NCI-H526 (cell line): Measurements from ENCODE around the gene TMEM117.

Source experiments
- DNase-seq, 2 experiments: peaks; one replicate each; lab custom pipeline; 2025; lab: John Stamatoyannopoulos, UW

The TMEM117 gene

DNA sequence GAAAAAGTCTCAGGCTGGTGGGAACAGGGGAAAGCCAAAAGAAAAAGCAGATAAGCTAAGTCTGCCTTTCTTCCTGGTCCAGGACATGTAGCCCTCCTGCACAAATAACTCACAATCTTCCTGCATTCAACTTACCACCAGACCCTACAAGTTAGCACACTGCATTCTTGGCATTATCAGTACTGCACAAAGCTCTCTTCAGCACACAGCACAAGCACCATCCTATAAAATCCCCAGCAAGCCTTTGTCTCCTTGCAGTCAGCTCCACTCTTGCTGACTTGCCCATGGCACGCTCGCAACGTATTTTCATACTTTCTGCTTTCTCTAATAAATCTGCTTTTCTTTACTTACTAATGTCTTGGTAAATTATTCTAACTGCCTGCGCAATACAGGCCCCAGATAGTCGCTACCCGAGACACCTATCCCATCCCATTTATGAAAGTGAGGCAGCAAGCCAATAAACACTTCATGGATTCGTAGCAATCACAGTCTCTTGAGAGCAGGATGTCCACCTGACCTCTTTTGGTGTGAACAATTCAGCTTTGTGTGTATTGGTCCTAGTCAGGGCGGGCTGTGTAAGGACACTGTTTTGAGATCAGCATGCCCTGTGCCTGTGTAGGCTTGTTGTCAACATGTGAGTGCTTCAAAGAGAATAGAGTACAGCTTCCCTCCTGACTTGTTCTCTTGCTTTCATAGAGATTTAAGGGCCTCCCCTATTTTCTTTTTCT, 49.0 kb downstream of the TMEM117 start:
- DNase-seq, result no peak

DNA sequence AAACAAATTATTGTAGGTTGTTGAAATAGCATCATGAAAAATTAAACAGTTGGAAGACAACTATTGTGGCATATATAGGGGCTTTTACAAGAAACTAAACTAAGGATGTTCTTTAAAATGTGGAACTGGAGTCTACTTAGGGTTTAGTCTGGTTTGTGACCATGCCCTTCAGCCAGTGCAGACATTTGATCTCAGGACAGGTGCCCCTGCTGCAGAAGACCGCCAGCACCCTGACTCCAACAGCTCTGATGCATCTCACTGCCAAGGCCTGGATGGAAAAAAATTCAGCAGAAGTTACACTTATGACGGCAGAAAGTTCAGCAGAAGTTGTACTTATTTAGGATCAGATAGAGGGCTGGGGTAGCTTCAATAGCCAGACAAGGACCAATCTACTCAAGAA, 51.5 kb downstream of the TMEM117 start:
- DNase-seq, result no peak

DNA sequence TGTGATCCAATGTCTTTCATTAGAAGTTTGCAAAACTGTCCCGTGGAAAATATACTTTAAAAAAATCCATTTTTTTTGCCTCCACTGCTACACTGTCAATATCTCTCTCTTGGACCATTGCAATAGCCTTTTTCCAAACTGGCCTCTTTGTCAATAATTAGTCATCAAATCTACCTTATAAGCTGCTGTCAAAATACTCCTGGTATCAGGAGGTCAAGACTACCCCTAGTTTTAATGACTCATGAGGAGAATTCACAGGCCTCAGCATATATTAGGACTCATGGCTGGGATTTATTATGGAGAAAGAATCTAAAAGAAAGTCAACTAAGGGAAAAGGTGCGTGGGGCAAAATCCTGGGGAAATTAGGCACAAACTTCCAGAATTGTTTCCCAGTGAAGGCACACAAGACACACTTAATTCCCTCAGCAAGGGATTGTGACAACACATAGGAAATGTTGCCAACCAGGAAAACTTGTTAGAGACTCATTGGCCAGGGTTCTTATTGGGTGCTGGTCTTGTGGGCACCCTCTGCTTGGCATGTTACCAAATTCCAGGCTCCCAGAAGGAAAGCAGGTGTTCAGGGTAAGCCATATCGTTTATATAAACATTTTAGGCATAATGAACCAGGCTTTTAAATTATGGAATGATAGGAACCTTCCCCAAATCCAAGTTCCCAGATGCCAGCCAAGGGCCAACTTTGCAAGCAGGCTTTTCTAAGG, 56.1 kb downstream of the TMEM117 start:
- DNase-seq, result no peak

DNA sequence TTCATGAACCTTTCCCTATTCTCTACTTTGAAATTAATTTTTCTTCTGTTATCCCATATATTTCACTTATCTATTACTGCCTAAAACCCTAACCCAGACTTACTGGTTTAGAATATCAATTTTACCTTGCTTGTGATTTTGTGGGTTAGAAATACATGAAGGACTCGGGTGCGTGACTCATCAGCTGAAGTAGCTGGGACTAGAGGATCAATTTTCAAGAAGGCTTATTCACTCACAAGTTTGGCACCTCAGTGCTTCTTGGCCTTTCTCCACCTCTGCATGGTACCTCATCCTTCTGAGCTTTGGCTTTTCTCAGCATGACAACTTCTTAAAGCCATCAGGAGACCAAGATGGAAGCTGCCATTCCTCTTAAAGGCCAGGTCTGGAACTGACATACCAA, 57.8 kb downstream of the TMEM117 start:
- no peak for DNase-seq

DNA sequence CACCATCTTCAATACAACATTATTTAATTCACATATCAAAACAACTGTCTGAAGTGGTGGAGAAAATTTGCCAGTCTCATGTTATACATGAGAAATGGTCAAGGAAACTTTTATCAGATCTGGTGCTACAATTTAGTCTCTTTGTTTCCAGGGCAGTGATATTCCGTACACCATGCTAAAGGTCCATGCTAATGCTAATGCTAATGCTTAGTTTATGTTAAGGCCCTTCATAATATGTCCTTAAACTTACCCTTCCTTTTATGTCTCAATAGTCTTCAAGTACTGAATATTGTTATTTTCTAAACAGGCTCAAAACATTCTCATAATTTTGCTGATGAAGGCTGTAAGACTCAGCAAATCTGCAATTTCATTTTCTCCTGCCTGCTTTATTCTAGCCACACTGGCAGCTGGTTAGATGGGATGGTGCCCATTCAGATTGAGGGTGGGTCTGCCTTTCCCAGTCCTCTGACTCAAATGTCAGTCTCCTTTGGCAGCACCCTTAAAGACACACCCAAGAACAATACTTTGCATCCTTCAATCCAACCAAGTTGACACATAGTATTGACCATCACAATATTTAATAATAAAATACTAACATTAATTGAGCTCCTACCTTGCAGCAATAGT, 59.8 kb downstream of the TMEM117 start:
- DNase-seq, result no peak

DNA sequence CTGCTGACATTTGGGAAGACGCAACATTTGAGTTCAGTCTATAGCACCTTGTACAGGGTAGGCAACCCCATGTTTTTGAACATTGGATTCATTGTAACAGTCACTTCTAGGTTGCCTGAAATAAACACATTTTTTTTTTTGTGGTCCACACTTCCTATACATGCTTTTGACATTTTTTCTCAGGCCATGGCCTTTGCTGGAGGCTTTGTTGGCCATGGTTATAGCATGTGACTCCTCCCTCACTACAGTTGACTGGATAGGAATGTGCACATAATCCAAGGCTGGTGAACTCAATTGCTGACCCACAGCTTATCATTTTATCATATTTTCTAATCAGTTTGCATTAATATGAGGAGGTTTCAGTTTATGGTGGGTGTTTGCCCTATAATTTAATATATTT, 60.6 kb downstream of the TMEM117 start:
- no peak for DNase-seq

DNA sequence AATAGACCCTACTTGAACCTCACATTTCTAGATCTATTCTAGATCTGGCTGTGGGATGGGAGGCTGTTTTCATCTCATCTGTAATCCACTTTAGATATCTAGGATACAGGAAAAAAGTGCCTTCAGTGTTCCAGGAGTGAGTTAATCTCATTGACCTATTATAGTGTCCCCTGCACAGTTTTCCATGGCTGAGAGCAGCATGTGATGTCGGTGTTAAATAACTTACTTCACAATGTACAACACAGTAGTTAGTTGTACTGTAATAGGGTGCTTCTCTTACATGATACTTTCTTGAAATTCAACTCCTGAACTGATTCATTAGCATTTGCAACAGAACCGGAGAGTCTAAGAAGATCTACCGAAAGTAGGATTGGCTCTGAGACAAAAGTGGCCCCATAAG, 62.6 kb downstream of the TMEM117 start:
- no peak for DNase-seq

DNA sequence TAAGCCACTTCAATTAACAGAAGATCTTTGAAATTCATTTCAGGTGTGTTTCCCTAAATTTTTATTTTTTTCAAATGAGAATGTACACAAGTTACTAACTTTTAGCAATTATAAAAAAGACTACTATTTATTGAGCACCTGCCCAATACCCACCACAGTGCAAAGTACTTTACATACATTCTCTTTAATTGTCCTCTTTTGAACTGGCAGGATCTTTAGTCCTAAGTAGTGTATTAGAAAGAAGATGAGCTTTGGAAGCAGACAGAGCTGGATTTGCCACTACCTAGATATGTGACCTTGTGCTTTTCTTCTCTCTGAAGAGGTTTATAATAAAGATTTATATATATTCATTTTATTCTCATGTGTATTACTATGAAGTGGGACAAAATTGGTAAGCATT, 63.7 kb downstream of the TMEM117 start:
- no peak for DNase-seq

DNA sequence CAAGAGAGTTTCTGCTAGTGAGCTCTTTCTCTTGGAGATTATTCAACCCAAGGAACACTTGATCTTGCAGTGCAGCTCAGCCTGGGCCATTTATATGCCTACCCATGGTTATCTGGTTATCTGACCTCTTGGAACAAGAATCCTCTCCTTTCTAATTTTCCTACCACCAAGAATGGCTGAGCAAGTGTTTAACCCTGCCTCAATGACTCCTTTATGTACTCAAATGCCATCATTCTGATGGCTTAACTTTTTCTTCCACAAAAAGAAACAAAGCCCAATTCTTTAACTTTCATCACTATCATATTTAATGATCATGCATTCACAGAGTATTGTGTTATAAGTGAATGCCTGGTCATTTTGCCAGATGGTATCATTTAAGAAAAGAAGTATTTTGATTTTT, 67.8 kb downstream of the TMEM117 start:
- no peak for DNase-seq

DNA sequence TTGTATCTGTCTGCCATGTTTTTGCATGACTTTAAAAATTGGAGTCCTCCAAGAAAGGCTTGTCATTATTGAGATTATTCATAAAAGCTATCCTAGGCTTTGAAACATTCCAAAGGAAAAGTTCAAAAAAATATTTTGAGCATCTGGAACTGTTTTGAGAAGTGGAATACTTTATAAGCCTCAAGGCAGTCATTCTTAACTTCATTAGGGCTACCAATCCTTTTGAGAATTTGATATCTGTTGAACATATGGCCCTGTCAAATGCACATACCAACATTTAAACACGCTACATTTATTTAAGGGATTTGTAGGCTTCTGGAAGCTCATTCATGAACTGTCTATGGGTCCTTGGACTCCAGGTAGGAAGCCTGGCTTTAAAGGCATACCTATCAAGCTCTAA, 77.0 kb downstream of the TMEM117 start:
- no peak for DNase-seq

DNA sequence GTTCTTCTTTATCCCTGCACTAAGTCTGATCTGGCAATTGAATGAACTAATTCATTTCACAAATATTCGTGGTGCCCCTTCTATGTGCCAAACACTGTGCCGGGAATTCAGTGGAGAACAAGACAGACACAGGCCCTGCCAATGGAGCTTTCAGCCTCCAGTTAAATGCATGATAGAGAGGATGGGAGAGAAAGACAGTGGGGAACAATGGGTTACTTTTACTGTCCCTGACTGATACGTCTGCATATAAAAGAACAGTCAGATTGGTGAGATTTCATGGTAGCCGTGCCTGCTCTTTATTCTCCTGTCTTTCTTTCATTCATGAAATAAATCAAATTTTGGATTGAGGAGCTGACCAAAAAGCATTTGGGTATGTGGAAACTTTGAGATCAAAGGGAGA, 78.5 kb downstream of the TMEM117 start:
- no peak for DNase-seq

DNA sequence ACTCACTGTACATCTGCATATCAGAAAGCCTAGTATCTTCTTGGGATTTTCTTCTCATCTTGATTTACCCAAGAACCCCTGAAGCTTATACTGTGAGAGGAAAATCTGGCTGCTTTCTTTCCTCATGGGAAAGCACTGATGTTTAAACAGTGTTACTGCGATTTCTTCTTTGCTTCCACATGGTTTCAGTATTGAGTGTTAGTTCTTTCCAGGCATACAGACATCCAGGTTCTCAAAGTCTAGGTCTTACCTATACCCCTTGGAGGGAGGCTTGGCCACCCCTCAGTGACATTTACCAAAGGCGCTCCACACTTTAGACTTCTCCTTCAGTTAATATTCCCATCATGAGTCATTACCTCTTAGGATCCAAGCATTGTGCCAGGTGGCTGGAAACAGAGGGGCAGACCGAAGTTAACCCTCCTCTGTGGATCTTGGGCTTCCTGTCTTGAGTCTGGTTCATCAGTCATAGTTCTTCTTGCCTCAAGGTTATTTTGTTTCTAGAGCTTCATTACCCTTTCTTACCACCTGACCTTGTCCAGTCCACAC, 79.1 kb downstream of the TMEM117 start:
- peak in 1 of 2 experiments; percentile 30 for DNase-seq

DNA sequence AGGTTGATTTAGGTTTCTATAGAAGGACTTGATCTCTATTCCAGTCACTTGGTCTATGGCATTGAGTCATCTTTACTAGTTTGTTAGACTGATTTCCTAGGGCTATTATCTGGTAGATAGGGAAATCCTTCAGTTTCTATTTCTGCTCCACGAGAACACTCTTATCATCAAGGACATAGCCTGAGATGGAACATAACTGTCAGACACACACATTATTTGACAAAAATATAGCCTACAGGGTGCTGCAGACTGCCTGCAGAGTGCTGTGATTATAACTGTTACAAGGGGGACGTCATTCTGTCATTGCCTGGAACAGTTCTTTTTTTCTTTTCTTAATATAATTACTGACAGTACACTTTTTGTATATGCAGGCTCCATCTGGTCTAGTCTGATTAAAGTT, 82.0 kb downstream of the TMEM117 start:
- DNase-seq, result no peak

DNA sequence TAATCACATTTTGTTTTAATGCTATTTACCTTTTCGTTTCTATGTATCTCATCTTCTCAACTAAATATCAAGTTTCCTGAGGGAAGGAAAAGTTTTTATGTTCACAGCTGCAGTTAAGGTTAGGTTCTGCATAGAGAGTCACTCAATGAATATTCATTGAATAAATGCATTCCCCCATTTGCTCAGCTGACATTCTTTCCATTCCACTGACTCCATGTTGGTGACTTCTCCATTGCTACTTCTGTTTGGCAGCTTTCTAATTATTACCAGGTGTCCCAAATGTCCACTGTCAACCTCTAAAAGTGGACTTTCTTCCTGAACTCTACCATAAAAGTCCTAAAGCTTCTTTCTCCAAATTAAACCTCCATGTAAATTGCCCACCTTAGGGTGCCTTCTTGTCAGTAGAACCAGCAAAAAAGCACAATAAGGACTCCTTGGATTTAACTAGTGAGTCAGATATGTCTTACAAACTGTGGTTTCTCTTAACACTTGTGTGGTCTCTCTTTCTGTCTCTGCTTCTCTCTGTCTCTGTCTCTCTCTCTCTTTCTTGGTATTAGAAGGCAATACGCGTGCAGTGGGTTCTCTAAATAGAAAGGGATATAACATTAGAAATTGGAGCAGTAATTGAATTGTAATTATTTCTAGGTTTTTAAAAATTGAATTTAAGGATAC, 85.9 kb downstream of the TMEM117 start:
- DNase-seq, result no peak

DNA sequence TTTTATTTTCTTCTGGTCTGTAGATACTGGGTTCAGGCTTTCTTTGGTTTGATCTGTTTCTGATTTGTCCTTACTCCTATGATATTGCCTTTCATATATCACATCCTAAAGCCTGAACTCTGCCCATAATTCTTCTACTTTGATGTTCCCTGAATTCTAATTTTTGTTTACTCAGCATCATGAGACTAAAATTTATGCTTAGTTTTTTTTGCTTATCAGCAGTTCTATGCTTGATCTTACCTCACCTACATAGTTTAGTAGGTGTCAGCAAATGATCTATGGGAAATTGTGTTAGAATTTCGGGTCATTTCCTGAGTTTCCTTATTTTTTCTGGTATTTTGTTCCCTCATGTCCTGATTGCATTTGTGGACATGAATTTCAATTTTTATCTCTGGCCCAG, 94.2 kb downstream of the TMEM117 start:
- DNase-seq, result no peak

DNA sequence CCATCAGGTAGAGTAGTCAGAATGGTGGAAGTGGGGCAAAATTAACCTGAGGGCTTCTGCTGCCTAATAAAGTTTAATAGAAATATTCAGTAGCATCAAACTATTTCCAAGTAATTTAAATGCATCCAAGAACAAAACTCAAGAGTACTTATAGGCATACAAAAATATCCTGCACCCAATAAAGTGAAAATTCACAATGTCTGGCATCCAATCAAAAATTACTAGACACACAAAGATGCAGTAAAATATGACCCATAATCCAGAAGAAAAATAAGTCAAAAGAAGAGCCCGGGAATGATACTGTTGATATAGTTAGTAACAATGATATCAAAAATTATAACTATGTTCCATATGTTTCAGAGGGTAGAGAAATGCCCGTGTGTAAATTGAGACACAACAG, 95.3 kb downstream of the TMEM117 start:
- no peak for DNase-seq

DNA sequence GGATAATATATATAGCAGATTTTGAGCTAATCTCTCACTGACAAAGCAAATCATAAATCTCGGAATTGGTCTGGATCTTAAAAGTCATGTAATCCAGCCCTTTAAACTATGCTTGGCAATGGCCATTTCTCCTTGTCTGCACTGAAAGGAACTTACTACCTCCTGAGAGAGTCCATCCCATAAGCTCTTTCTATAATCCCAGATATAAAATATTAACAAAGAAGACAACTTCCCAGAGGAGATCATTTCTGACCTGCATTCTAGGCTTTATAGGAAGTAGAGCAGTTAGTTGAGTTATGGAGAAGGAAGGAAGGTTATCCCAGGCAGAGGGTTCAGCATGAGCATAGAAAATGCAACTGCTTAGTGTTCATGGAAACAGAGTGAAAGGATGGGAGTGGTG, 99.7 kb downstream of the TMEM117 start:
- no peak for DNase-seq

DNA sequence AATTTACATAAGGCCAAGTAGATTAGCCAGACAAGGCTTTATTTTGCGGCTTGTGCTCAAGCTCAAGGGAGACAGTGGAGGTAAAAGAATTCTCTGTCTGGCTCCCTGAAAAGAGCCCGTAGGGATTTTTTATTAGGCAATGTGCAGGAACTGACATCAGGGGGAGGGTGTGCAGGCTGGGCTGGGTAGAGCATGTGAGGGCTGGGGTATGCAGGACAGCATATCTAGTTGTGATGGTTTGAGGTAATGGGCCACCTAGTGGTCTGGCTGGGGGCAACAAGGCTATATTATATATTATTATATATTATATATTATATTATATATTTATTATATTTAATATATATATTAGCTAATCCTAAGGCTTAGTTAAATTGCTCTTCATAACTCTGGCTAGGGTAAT, 102.1 kb downstream of the TMEM117 start:
- peak in 1 of 2 experiments; percentile 14 for DNase-seq

DNA sequence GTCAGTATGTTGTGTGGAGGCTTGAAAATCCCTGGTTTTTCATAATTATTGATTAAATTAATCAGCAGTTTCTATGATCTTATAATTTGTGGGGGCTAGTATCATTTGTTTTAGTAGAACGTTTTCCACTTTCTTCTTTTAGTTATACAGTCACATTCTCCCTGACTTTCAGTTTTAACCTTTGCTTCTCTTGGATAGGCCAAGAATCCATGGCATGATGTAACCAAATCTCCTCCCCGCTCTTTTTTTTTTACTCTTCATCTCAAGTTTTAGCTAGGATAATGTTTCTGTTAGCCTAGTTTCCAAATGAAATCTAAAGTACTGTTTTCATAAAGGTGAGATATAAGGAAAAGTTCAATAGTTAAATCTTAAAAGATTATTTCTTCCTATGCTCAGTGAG, 106.5 kb downstream of the TMEM117 start:
- DNase-seq, result no peak

DNA sequence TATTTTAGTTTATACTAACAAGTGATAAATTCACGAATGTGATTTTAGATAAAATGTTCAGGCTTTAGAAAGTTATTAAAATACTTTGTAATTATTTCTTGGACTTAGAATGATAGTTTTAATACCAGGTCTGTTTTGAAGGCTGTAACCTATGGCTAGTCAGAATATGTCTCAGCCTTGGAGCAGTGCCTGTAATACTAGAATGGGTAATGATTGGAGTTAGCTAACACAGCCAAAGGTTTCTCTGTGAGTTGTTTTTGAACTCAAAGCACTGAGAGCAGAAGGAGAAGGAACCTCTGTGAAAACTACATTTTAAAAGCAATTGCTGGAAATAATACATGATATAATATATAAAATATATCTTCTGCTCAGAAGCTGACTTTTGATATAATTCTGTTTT, 110.1 kb downstream of the TMEM117 start:
- DNase-seq, result no peak

DNA sequence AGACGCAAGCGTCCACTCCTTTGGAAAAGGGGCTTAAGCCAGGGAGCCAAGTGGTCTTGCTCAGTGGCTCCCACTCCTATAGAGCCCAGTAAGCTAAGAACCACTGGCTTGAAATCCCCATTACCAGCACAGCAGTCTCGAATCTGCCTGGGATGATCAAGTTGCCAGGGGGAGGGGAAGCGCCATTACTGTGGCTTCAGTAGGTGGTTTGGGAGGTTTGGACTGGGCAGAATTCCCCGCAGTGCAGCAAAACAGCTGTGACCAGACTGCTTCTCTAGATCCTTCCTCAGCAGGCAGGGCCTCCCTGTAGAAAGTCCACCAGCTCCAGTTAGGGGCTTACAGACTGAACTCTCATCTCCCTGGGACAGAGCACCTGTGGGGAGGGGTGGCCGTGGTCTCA, 115.4 kb downstream of the TMEM117 start:
- no peak for DNase-seq

DNA sequence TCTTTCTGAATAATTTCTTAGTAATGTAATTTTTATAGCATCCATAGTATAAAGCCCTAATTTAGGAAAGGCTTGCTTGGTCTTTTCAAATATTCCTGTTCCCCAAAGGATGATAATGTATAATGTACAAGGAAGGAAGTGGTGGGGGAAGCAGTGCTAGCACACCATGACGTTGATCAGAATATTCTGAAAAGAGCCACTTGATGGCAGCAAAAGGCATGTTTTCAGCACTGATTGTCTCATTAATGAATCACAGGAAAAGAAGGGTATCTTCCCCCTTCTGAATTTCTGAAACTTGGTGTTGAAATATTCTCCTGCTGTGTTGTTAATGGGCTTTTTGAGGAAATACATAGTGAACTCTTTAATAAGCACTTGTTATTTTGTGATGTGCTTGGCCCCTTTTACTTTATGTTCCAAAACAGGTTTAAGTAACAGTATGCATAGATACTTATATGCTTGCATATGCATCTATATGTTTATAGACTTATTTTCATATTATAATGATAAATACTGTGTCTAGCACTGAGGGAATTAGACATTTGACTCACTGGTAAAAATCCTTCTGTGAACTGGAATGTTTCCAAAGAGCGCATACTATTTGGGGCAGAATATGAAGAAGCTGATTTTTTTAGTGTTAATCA, 122.0 kb downstream of the TMEM117 start:
- peak; percentile 9 to 44 for DNase-seq
